RKO (cell line): ENCODE results near the gene CMTM8.
"Not testable (repeated sequence)": the region's sequence is repeated elsewhere in the genome, so short reads cannot be mapped to it uniquely, and the experiment has no call there.

Experiments
- DNase-seq: peaks from one replicate; pipeline ENCODE4 v3.0.0-alpha.2; 2016; ENCODE audit warnings: low spot score

CMTM8 gene

GRCh38 chr3:32238453-32239306 lies at the start of gene CMTM8:
Gene CMTM8, plus strand, starts transcription at chr3:32238680. Its CDS starts 293 bp downstream, at chr3:32238973.
- peak; percentile 44 for DNase-seq

DNA sequence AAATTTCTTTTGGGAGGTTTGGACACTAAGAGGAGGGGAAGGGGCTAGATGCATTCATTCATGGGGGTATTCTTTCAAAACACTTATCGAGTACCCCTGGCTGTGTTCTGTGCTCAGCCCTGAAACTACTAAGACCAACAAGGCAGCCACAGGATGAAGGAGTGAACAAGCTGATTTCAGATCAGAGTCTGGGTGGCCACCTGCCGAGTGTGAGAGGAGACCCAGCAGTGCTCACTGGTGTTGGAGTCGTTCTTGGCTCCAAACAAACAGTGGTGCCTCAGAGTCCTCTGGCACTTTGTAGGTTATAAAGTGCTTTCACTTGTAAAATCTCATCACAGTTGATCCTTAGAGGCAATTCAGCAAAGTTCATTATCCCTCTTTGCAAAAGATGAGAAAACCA lies 48.8 kb upstream of the CMTM8 start:
- DNase-seq, result no peak

- not testable (repeated sequence) for DNase-seq
These were observed 47.9 kb upstream of the CMTM8 start for GRCh38 chr3:32190556-32190955.

- DNase-seq, result no peak
These were observed 45.4 kb upstream of the CMTM8 start for GRCh38 chr3:32193101-32193500.

DNA sequence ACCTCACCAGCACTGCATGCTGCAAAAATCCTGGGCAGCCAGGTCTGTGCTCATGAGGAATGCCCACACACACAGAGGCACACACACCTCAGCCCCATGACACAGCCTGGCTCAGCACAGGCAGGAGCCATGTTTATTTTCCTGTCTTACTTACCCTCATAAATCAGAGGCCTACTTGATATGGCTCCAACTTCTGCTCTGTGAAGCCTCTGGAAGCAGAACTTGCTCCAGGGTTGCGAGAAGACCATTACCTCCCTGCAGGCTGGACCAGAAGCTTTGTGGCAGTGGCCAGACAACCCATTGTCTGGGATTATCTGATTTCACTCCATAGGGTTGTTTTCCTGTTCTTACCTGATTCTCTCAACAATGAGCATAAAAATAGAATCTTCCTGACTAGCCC lies 43.8 kb upstream of the CMTM8 start:
- DNase-seq, result no peak

DNA sequence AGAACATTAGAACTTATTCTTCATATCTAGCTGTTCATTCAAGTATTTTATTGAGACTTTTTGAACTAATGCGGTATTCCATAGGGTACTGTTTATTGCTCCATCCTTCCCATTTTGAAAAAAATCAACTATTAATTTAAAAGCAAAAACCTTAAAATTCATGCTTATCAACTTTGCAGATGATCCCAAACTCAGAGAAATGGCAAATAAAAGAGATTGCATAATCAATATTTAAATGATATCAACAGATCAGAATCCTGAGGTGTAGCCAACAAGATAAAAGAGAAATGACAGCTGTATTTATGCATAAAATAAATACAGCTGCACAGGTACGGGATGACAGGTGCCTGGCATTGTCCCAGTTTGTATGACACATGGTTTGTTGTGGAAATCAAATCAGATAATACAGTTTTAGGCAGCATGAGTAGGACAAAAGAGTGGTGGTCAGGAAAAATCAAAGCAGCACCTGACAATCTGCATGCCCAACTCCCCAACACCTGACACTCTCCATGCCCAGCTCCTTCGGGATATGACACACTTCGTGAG lies 42.4 kb upstream of the CMTM8 start:
- no peak for DNase-seq

GRCh38 chr3:32197991-32198390 lies 40.5 kb upstream of the CMTM8 start:
- no peak for DNase-seq

DNA sequence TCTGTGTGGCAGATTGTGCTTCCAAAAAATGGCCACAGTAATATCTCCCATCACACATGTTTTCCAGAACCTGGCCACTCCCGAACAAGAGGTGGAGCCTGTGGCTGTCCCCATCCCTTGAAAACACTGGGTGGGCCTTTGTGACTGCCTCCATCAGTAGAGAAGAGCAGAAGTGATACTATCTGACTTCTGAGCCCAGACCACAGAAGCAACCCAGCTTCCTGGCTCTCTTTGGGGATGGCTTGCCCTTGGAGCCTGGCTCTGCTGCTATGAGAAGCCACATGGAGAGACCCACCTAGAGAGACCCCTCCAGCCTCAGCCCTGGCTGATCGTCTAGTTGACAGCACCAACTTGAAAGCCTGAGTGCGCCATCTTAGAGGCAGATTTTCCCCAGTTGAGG lies 39.8 kb upstream of the CMTM8 start:
- DNase-seq, result no peak

- peak; percentile 12 for DNase-seq
These were observed 38.0 kb upstream of the CMTM8 start for GRCh38 chr3:32200490-32200889.

- no peak for DNase-seq
These were observed 37.3 kb upstream of the CMTM8 start for GRCh38 chr3:32200992-32201758.

GRCh38 chr3:32202496-32202895 lies 36.0 kb upstream of the CMTM8 start:
- no peak for DNase-seq

DNA sequence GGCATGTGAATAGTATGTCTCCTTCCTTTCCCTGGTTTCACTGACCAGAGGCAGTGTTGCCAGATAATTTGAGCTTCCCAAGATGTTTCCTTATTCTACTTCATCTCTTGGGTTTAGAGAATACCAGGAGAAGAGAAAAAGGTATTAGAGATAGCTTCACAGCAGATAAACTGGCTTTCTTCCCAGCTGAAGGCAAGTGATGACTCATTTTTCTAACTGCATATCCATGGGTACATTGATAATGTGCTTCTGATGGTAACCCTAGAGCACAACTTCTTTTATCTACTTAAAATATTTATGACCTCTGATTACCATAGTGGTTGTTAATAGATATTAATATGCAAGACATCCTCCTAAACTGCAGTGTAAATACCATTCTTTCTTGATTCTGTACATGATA lies 34.6 kb upstream of the CMTM8 start:
- DNase-seq, result no peak

GRCh38 chr3:32208447-32208846 lies 30.0 kb upstream of the CMTM8 start:
- no peak for DNase-seq

GRCh38 chr3:32215185-32215584 lies 23.3 kb upstream of the CMTM8 start:
- DNase-seq, result no peak

DNA sequence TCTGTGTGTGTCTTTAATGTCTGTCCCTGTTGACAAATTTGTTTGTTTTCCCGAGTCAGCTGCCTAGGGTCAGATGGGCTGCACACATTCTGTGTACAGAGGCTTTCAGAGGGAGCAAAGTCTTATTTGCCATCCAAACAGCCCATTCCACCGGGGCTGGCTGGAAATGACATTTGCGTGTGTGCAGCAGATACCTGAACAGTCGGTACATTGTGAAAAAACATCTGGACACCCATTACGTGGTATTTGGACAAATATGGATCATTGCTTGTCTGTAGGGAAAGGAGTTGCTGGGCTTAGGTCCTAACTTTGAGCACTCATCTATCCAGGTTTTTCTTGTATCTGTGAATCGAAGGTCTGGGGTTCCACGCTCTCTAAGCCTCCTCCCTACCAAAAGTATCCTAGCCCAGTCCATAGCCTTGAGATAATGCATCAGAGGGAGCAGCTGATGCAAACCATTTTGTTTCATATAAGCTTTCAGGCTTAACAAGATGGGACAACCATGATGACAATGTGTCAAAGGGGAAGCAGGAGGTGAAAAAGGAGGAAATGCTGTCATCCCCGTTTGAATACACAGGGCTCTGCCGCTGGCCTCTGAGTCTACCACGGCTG lies 22.2 kb upstream of the CMTM8 start:
- no peak for DNase-seq

- DNase-seq, result no peak
These were observed 21.1 kb upstream of the CMTM8 start for GRCh38 chr3:32217339-32217738.

GRCh38 chr3:32219537-32219936 lies 18.9 kb upstream of the CMTM8 start:
- DNase-seq, result no peak

- no peak for DNase-seq
These were observed 18.5 kb upstream of the CMTM8 start for GRCh38 chr3:32220006-32220405.

DNA sequence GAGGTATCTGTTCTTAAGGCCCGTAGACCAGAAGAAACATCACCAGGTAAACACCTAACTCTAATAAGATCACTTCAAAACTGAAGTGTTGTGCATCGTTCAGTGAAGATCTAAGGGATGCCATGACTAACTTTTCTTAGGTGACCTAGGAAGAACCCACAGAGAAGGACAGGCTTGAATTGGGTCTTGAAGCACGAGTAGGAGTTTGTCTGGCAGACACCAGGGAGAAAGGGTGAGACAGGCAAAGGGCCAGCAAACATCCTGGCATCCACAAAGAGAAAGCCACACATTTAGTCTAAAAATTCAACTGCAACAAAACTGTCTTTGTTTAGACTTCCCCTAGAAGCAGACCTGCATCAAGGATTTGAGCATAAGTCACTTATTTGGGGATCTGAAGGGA lies 15.5 kb upstream of the CMTM8 start:
- DNase-seq, result no peak

GRCh38 chr3:32224016-32224516 lies 14.4 kb upstream of the CMTM8 start:
- DNase-seq, result no peak

DNA sequence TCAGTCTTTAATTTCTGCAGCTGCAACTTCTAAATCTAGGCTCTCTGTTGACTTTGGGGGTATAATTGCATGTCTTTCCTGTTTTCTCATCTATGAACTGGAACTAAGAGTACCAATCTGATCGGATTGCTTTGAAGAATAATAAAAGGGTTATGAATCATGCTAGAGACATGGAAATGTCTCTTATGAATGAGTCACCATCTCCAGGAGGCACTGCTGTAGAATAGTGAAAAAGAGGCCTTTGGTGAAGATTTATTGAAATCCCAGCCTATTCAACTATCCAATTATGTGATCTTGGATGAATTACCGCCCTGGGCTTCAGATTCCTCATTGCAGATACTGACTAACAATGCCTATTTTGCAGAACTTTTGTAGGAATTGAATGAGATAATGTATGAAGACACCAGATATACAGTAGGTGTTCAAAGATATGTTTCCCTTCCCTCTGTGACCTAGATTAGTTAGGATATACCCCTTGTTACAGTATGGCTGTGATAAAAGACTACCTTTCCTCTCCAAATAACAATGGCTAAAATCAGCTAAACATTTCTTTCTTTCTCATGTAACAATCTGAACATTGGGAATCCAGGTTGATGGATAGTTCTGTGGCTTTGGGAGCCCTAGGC lies 11.5 kb upstream of the CMTM8 start:
- DNase-seq, result peak; percentile 66

DNA sequence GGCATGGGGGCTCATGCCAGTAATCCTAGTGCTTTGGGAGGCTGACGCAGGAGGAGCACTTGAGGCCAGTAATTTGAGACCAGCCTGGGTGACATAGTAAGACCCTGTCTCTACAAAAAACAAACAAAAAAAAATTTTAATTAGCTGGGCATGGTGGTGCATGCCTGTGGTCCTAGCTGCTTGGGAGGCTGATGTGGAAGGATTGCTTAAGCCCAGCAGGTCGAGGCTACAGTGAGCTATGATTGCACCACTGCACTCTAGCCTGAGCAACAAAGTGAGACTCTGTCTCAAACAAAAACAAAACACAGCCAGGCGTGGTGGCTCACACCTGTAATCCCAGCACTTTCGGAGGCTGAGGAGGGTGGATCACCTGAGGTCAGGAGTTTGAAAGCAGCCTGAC lies 9.7 kb upstream of the CMTM8 start:
- DNase-seq, result not testable (repeated sequence)
